Mucosa of descending colon (tissue), 3 donors: Measurements from ENCODE around the gene SCAI. TPM values are rescaled to one million over a fixed set of nuclear protein-coding genes. Genes with fewer than 3 reads are reported as not detected.

ENCODE experiments used
- ATAC-seq: fragments of 200-7000 bp; cut with Tn5 transposase; one replicate; pipeline ENCODE4 v1.9.1; 2020; ENCODE audit warnings: mild to moderate bottlenecking, moderate library complexity
- DNase-seq, 3 donors: peaks; one replicate each; pipeline ENCODE4 v3.0.0-alpha.2; 2020
- H3K36me3 ChIP-seq: fragments of 200-600 bp; one replicate; pipeline ENCODE4 v1.8.0; 2021; ENCODE audit warnings: low read depth, mild to moderate bottlenecking
- H3K4me1 ChIP-seq: fragments of 200-600 bp; one replicate; pipeline ENCODE4 v1.8.0; 2021; ENCODE audit warnings: low read depth, mild to moderate bottlenecking
- H3K4me3 ChIP-seq: fragments of 200-600 bp; one replicate; pipeline ENCODE4 v1.8.0; 2021; ENCODE audit warnings: mild to moderate bottlenecking
- H3K9me3 ChIP-seq: fragments of 200-600 bp; one replicate; pipeline ENCODE4 v1.8.0; 2021; ENCODE audit warnings: mild to moderate bottlenecking
- CTCF ChIP-seq: fragments of 200-600 bp; IDR thresholded peaks from one replicate; pipeline ENCODE4 v1.8.0; 2022; ENCODE audit warnings: antibody characterized with exemption, mild to moderate bottlenecking
- intact Hi-C, 2 donors: fragments of 100-400 bp; cut with DNase I in 1 of 2; cut with micrococcal nuclease in 1 of 2; formaldehyde crosslinking; loops; one replicate each; pipeline versions ENCODE4 v1.11.0 to v1.11.1; 2022; cut with DNase I, micrococcal nuclease
- total RNA-seq, 3 donors: library from RNA; stranded (reverse); fragmentation: NEBNext Ultra II Directional in 2 of 3; extraction: Animal tissue kit (Norgen Biotek cat#: 25700) in 2 of 3; gene quantifications; one replicate each; pipeline versions ENCODE4 v1.2.1 to v1.2.4, GENCODE V29; 2021 to 2023
- donor health status: DM: no; HTN: no; CAD: no; lungs with moderate emphysema.
- donor health status: DM: no; HTN: no; CAD: no.
- donor health status: DM: no; HTN: yes; CAD: no.

Gene SCAI
- total RNA-seq, 3 donors from 2014 or later, result 6.3 to 11.7 (median 8.8) TPM

GRCh38 chr9:124911766-124912165 is 231.6 kb downstream of the SCAI start:
- H3K36me3 ChIP-seq, result no peaks in the 10 kb centered on the region
- no peaks in the 10 kb centered on the region for H3K9me3 ChIP-seq
- intact Hi-C loops, result no loop called here
- no peaks in the 10 kb centered on the region for H3K4me1 ChIP-seq
- TF ChIP-seq CTCF, result no peak
- H3K4me3 ChIP-seq, result no peak overlapping the region
- no peak for ATAC-seq
- DNase-seq, result no peak

- Histone ChIP-seq H3K4me3 (no peak overlapping the region), H3K9me3 (no peaks in the 10 kb centered on the region), H3K36me3 (no peaks in the 10 kb centered on the region), H3K4me1 (no peaks in the 10 kb centered on the region)
- intact Hi-C loops, result no loop called here
- no peak for DNase-seq
- TF ChIP-seq CTCF, result no peak
- no peak for ATAC-seq
Measured at GRCh38 chr9:124908098-124908497, 235.2 kb downstream of the SCAI start.

GRCh38 chr9:124906966-124907365 is 236.4 kb downstream of the SCAI start:
- Histone ChIP-seq H3K36me3 (no peaks in the 10 kb centered on the region), H3K9me3 (no peaks in the 10 kb centered on the region), H3K4me1 (no peaks in the 10 kb centered on the region), H3K4me3 (no peak overlapping the region)
- intact Hi-C loops, result no loop called here
- DNase-seq, result no peak
- ATAC-seq, result peak; percentile 64
- no peak for TF ChIP-seq CTCF

- no peaks in the 10 kb centered on the region for H3K9me3 ChIP-seq
- TF ChIP-seq CTCF, result no peak
- H3K4me1 ChIP-seq, result no peaks in the 10 kb centered on the region
- no peak for DNase-seq
- intact Hi-C loops, result no loop called here
- no peak overlapping the region for H3K4me3 ChIP-seq
- ATAC-seq, result no peak
- no peaks in the 10 kb centered on the region for H3K36me3 ChIP-seq
Measured at GRCh38 chr9:124899845-124900244, 243.5 kb downstream of the SCAI start.

- no peaks in the 10 kb centered on the region for H3K9me3 ChIP-seq
- no peak for TF ChIP-seq CTCF
- no peak for ATAC-seq
- no peak overlapping the region for H3K4me3 ChIP-seq
- DNase-seq, result no peak
- no peaks in the 10 kb centered on the region for H3K4me1 ChIP-seq
- no peaks in the 10 kb centered on the region for H3K36me3 ChIP-seq
- intact Hi-C loops, result no loop called here
Measured at GRCh38 chr9:124897570-124898460, 245.5 kb downstream of the SCAI start.
